Fibroblast of the aortic adventitia (primary cell): ENCODE results near the gene GOLGA8B. TPM values are rescaled to one million over a fixed set of nuclear protein-coding genes. Genes with fewer than 3 reads are reported as not detected.
"Not testable (repeated sequence)": the region's sequence is repeated elsewhere in the genome, so short reads cannot be mapped to it uniquely, and the experiment has no call there.

Experiments used
- DNase-seq: peaks from one replicate; pipeline ENCODE4 v3.0.0-alpha.2; 2010; ENCODE audit warnings: low read depth
- H3K4me3 ChIP-seq: 2 replicates; pipeline ENCODE4 v1.5.1; 2011; ENCODE audit warnings: low read depth, mild to moderate bottlenecking, control low read depth, low read length, moderate library complexity
- CTCF ChIP-seq: IDR thresholded peaks from 2 replicates; pipeline ENCODE4 v1.5.1; 2011; ENCODE audit warnings: mild to moderate bottlenecking, low read length, control low read depth, inconsistent platforms; ENCODE audit not compliant: insufficient read depth
- total RNA-seq: library from RNA; depleted of rRNA; stranded (reverse); fragments of >200 nt; gene quantifications from 2 replicates; pipeline ENCODE4 v1.2.3, GENCODE V29; 2012; ENCODE audit warnings: low replicate concordance

GOLGA8B gene
- total RNA-seq, 1 donor: 18.0 TPM

- no peak overlapping the region for H3K4me3 ChIP-seq
- no peak for DNase-seq
- no peak for TF ChIP-seq CTCF
Measured at GRCh38 chr15:34600923-34601322, 17.5 kb upstream of the GOLGA8B start.

- no peak overlapping the region for H3K4me3 ChIP-seq
- TF ChIP-seq CTCF: no peak
- no peak for DNase-seq
Measured at GRCh38 chr15:34598799-34599585, 15.5 kb upstream of the GOLGA8B start.

- no peak overlapping the region for H3K4me3 ChIP-seq
- no peak for DNase-seq
- TF ChIP-seq CTCF: no peak
Measured at GRCh38 chr15:34597316-34597715, 13.9 kb upstream of the GOLGA8B start.

- no peak for DNase-seq
- H3K4me3 ChIP-seq: no peak overlapping the region
- no peak for TF ChIP-seq CTCF
Measured at GRCh38 chr15:34594361-34594760, 10.9 kb upstream of the GOLGA8B start.

- TF ChIP-seq CTCF: no peak
- no peak overlapping the region for H3K4me3 ChIP-seq
- DNase-seq: no peak
Measured at GRCh38 chr15:34591306-34591705, 7.9 kb upstream of the GOLGA8B start.

- peak; percentile 83 for DNase-seq
- peak overlapping the region; percentile 48 for H3K4me3 ChIP-seq
- TF ChIP-seq CTCF: peak; percentile 80
Measured at GRCh38 chr15:34588046-34588674, 4.7 kb upstream of the GOLGA8B start.

GRCh38 chr15:34585966-34586365 is 2.5 kb upstream of the GOLGA8B start:
- H3K4me3 ChIP-seq, DNase-seq: not testable (repeated sequence)
